OCI-LY1 (cell line): ENCODE measurements around the gene MAN1C1.

Experiments used
- H2AFZ ChIP-seq: fragments of 200-600 bp; sonication (generic), shearing (Covaris generic); 2 replicates; pipeline ENCODE4 v1.6.0; 2014; ENCODE audit warnings: antibody characterized with exemption, mild to moderate bottlenecking, low read length
- H3F3A ChIP-seq: fragments of 200-600 bp; sonication (generic), shearing (Covaris generic); 2 replicates; pipeline ENCODE4 v1.6.0; 2014; ENCODE audit warnings: mild to moderate bottlenecking, antibody characterized with exemption, low read length, moderate library complexity; ENCODE audit not compliant: insufficient read depth
- H3K27ac ChIP-seq: fragments of 200-600 bp; sonication (generic); 2 replicates; pipeline ENCODE4 v1.5.1; 2014; ENCODE audit warnings: low read length, mixed run types, mild to moderate bottlenecking, low read depth; ENCODE audit not compliant: poor library complexity, severe bottlenecking
- H3K27me3 ChIP-seq: fragments of 200-600 bp; sonication (generic); 2 replicates; pipeline ENCODE4 v1.6.0; 2014; ENCODE audit warnings: antibody characterized with exemption, mild to moderate bottlenecking, low read length, moderate library complexity; ENCODE audit not compliant: insufficient read depth
- H3K36me3 ChIP-seq: fragments of 200-600 bp; sonication (generic); 2 replicates; pipeline ENCODE4 v1.6.1; 2014; ENCODE audit warnings: mild to moderate bottlenecking, antibody characterized with exemption, low read length, moderate library complexity, mixed read lengths; ENCODE audit not compliant: insufficient read depth
- H3K4me1 ChIP-seq: fragments of 200-600 bp; sonication (generic); 2 replicates; pipeline ENCODE4 v1.5.1; 2014; ENCODE audit warnings: mild to moderate bottlenecking, low read length, moderate library complexity; ENCODE audit not compliant: insufficient read depth, severe bottlenecking
- H3K4me2 ChIP-seq: fragments of 200-600 bp; sonication (generic), shearing (Covaris generic); 2 replicates; pipeline ENCODE4 v1.6.1; 2014; ENCODE audit warnings: low read length
- H3K4me3 ChIP-seq: fragments of 200-600 bp; sonication (generic); 2 replicates; pipeline ENCODE4 v1.5.1; 2014; ENCODE audit warnings: low read length, low read depth, mild to moderate bottlenecking, mixed read lengths; ENCODE audit not compliant: poor library complexity, severe bottlenecking
- H3K79me2 ChIP-seq: fragments of 200-600 bp; shearing (Covaris generic); 2 replicates; pipeline ENCODE4 v1.6.1; 2016; ENCODE audit warnings: mixed run types, low read length, mixed read lengths; ENCODE audit not compliant: insufficient read depth
- H3K9ac ChIP-seq: fragments of 200-600 bp; sonication (generic), shearing (Covaris generic); 2 replicates; pipeline ENCODE4 v1.6.1; 2014; ENCODE audit warnings: mild to moderate bottlenecking, low read length, mixed read lengths
- H3K9me2 ChIP-seq: fragments of 200-600 bp; sonication (generic), shearing (Covaris generic); 2 replicates; pipeline ENCODE4 v1.6.1; 2014; ENCODE audit warnings: low read depth, mild to moderate bottlenecking, low read length, mixed read lengths
- H3K9me3 ChIP-seq: fragments of 200-600 bp; shearing (Covaris generic); 2 replicates; pipeline ENCODE4 v1.6.1; 2014; ENCODE audit warnings: low read length, mixed read lengths
- H4K20me1 ChIP-seq: fragments of 200-600 bp; sonication (generic), shearing (Covaris generic); 2 replicates; pipeline ENCODE4 v1.6.0; 2016; ENCODE audit warnings: mild to moderate bottlenecking, low read length; ENCODE audit not compliant: insufficient read depth
- CTCF ChIP-seq: fragments of 200-600 bp; sonication (generic), shearing (Covaris generic); IDR thresholded peaks from 2 replicates; pipeline ENCODE4 v1.5.1; 2017; ENCODE audit warnings: mild to moderate bottlenecking, antibody characterized with exemption, low read length, moderate library complexity, mixed read lengths
- EZH2 ChIP-seq: fragments of 200-600 bp; sonication (generic), shearing (Covaris generic); IDR thresholded peaks from 2 replicates; pipeline ENCODE4 v1.8.0; 2017; ENCODE audit warnings: borderline replicate concordance, mixed run types, mild to moderate bottlenecking, antibody characterized with exemption, low read length, moderate library complexity, mixed read lengths

Gene MAN1C1

GRCh38 chr1:25690396-25690956 lies 73.9 kb downstream of the MAN1C1 start:
- Histone ChIP-seq H3K27me3 (no peaks in the 10 kb centered on the region), H3K36me3 (no peaks in the 10 kb centered on the region), H3K79me2 (no peaks in the 10 kb centered on the region), H3K9ac (no peak overlapping the region), H3K4me1 (no peaks in the 10 kb centered on the region), H3F3A (no peaks in the 10 kb centered on the region), H3K27ac (no peak overlapping the region), H4K20me1 (no peaks in the 10 kb centered on the region), H3K9me3 (no peaks in the 10 kb centered on the region), H2AFZ (no peak overlapping the region), H3K4me2 (no peak overlapping the region), H3K9me2 (no peaks in the 10 kb centered on the region), H3K4me3 (no peak overlapping the region)
- TF ChIP-seq CTCF, result no peak
- no peak for TF ChIP-seq EZH2

DNA sequence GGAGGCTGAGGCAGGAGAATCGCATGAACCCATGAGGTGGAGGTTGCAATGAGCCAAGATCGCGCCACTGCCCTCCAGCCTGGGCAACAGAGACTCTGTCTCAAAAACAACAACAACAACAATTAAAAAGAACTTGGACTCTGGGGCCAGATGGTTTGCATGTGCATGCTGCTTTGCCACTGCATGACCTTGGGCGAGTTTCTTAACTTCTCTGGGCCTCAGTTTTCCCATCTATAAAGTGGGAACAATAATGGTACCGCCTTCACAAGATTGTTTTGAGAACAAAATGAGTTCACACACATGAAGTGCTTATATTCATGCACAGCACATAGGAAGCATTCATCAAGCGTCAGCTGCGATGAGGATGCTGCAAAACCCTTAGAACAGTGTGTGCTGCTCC lies 74.6 kb downstream of the MAN1C1 start:
- Histone ChIP-seq H3K27me3 (no peaks in the 10 kb centered on the region), H3K4me1 (no peaks in the 10 kb centered on the region), H3K9me2 (no peaks in the 10 kb centered on the region), H3K27ac (no peak overlapping the region), H3K9me3 (no peaks in the 10 kb centered on the region), H3K36me3 (no peaks in the 10 kb centered on the region), H3K79me2 (no peaks in the 10 kb centered on the region), H2AFZ (no peak overlapping the region), H3K4me3 (no peak overlapping the region), H4K20me1 (no peaks in the 10 kb centered on the region), H3F3A (no peaks in the 10 kb centered on the region), H3K9ac (no peak overlapping the region), H3K4me2 (no peak overlapping the region)
- TF ChIP-seq EZH2, result no peak
- no peak for TF ChIP-seq CTCF

DNA sequence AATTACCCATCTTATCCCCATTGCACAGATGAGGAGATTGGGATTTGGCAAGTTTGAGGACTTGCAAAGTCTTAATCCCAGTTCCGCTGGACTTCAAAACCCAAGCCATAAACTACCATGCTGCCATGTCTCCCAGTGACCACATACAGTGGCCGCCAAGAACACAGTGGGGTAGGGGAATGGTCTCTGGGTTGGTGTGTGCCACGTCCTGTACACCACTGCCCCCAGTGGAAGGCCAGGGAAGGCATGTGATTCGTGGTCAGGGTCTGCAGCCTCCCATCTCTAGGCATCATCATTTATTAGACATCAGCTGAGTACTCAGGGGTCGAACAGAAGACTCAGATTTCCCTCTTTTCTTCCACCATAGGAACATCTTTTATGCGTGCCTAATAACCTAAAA lies 76.0 kb downstream of the MAN1C1 start:
- no peaks in the 10 kb centered on the region for H3K9me2 ChIP-seq
- no peak overlapping the region for H3K4me2 ChIP-seq
- no peak overlapping the region for H3K9ac ChIP-seq
- H3K9me3 ChIP-seq, result no peaks in the 10 kb centered on the region
- H4K20me1 ChIP-seq, result no peaks in the 10 kb centered on the region
- no peaks in the 10 kb centered on the region for H3K79me2 ChIP-seq
- no peak overlapping the region for H3K27ac ChIP-seq
- TF ChIP-seq CTCF (peak; percentile 56), EZH2 (no peak)
- H3K27me3 ChIP-seq, result no peaks in the 10 kb centered on the region
- no peaks in the 10 kb centered on the region for H3K36me3 ChIP-seq
- no peak overlapping the region for H2AFZ ChIP-seq
- H3K4me3 ChIP-seq, result no peak overlapping the region
- no peaks in the 10 kb centered on the region for H3F3A ChIP-seq
- no peaks in the 10 kb centered on the region for H3K4me1 ChIP-seq
